SU-DHL-6 (cell line): ENCODE data around the gene C13orf42.

Source experiments
- EZH2phosphoT487 ChIP-seq: fragments of 200-600 bp; sonication (generic), shearing (Covaris generic); conservative IDR thresholded peaks from 2 replicates; pipeline ENCODE4 v1.6.1; 2018; ENCODE audit warnings: mild to moderate bottlenecking, antibody characterized with exemption, low read length, moderate library complexity, mixed read lengths
- TF ChIP-seq, protein P1 (sequence below): fragments of 200-600 bp; sonication (generic); IDR thresholded peaks from one replicate; pipeline ENCODE4 v1.5.1; 2017; ENCODE audit warnings: antibody characterized with exemption, mild to moderate bottlenecking, low read length, moderate library complexity; ENCODE audit not compliant: insufficient read depth, poor library complexity, severe bottlenecking

DNA sequence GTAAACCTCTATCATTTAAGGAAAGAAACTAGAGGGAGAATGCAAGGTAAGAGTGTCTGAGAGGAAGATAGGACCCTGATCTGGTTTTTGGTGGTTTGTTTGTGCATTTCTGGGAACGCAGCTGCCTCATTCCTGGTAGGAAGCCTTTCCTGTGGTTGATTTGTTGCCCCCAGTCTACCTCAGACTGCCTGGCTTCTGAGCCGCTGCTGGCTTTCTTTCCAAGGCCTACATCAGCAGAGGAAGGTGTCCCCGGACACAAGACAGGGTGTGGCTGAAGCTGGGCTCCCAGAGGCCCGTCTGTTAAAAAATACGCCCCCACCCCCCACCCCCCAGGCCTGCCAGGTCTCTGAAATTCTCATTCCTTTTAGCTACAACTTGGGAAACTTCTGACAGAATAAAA is 42.6 kb downstream of the C13orf42 start:
- no peak for TF ChIP-seq EZH2phosphoT487
- TF ChIP-seq, protein P1, sequence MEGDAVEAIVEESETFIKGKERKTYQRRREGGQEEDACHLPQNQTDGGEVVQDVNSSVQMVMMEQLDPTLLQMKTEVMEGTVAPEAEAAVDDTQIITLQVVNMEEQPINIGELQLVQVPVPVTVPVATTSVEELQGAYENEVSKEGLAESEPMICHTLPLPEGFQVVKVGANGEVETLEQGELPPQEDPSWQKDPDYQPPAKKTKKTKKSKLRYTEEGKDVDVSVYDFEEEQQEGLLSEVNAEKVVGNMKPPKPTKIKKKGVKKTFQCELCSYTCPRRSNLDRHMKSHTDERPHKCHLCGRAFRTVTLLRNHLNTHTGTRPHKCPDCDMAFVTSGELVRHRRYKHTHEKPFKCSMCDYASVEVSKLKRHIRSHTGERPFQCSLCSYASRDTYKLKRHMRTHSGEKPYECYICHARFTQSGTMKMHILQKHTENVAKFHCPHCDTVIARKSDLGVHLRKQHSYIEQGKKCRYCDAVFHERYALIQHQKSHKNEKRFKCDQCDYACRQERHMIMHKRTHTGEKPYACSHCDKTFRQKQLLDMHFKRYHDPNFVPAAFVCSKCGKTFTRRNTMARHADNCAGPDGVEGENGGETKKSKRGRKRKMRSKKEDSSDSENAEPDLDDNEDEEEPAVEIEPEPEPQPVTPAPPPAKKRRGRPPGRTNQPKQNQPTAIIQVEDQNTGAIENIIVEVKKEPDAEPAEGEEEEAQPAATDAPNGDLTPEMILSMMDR, result no peak
